Liver (tissue), 2 donors: ENCODE data around the gene CARD11.

Experiments
- CTCF ChIP-seq: fragments of 150-350 bp; IDR thresholded peaks from 2 replicates; pipeline ENCODE4 v1.5.1; 2017; ENCODE audit warnings: improper control_type of control experiment, low read depth, low read length; ENCODE audit not compliant: missing input control
- MAX ChIP-seq: IDR thresholded peaks from 2 replicates; pipeline ENCODE4 v1.6.1; 2016; ENCODE audit warnings: antibody characterized with exemption
- YY1 ChIP-seq: IDR thresholded peaks from 2 replicates; pipeline ENCODE4 v1.6.1; 2016; ENCODE audit warnings: antibody characterized with exemption, mild to moderate bottlenecking
- donor health status: healthy.

GRCh38 chr7:3007696-3008095, 36.0 kb downstream of the CARD11 start:
- TF ChIP-seq YY1 (no peak), CTCF (no peak), MAX (no peak)
